Body of pancreas (tissue), 4 donors: ENCODE results near the gene SLC41A1. TPM values are rescaled to one million over a fixed set of nuclear protein-coding genes. Genes with fewer than 3 reads are reported as not detected.

Experiments used
- ATAC-seq: fragments of 150-250 bp; one replicate; pipeline ENCODE4 v1.9.1; 2016
- DNase-seq, 4 donors: peaks; one replicate each; pipeline ENCODE4 v3.0.0-alpha.2; 2019
- H3K27ac ChIP-seq, 4 donors: fragments of 200-600 bp; sonication (generic); 1 replicate in 3 of 4; 2 replicates in 1 of 4; pipeline versions ENCODE4 v1.5.1 to v1.6.1; 2016 to 2019; ENCODE audit warnings: mild to moderate bottlenecking in 1 of 4, mixed read lengths in 1 of 4, moderate library complexity in 1 of 4
- H3K27me3 ChIP-seq, 2 donors: fragments of 200-600 bp; sonication (generic); one replicate each; pipeline ENCODE4 v1.6.0; 2016; ENCODE audit warnings: mild to moderate bottlenecking in 1 of 2
- H3K36me3 ChIP-seq, 2 donors: fragments of 200-600 bp; sonication (generic); replicated peaks in 1 of 2; 2 replicates each; pipeline ENCODE4 v1.5.1; 2016; ENCODE audit warnings: low read depth in 2 of 2; ENCODE audit not compliant: insufficient read depth in 1 of 2
- H3K4me1 ChIP-seq: fragments of 200-600 bp; sonication (generic); one replicate; pipeline ENCODE4 v1.6.0; 2016
- H3K4me3 ChIP-seq, 2 donors: fragments of 200-600 bp; sonication (generic); 1 replicate in 1 of 2; 2 replicates in 1 of 2; pipeline ENCODE4 v1.5.1; 2016 to 2019
- H3K9me3 ChIP-seq, 3 donors: fragments of 200-600 bp; sonication (generic); 1 replicate in 2 of 3; 2 replicates in 1 of 3; pipeline ENCODE4 v1.5.1; 2016
- POLR2A ChIP-seq, 3 donors: fragments of 450-650 bp; IDR thresholded peaks; one replicate each; pipeline ENCODE4 v1.6.1; 2016; ENCODE audit warnings: antibody characterized with exemption in 3 of 3, mild to moderate bottlenecking in 2 of 3
- WGBS, 2 donors: methylation state at CpG; one replicate each; pipeline ENCODE4 v1.1.5; 2017; 5-methylcytosine and 5-hydroxymethylcytosine counted together
- intact Hi-C: fragments of 100-400 bp; cut with DNase I; formaldehyde crosslinking; loops from one replicate; pipeline ENCODE4 v1.15.1; 2023
- total RNA-seq, 2 donors: library from RNA; depleted of rRNA; stranded (reverse); fragments of >200 nt; gene quantifications; one replicate each; pipeline ENCODE4 v1.1.0, GENCODE V29; 2016
- TF ChIP-seq, protein P1 (sequence below), 7 experiments: fragments of 450-650 bp in 4 of 7; fragments of 200-600 bp in 3 of 7; sonication (generic) in 3 of 7; IDR thresholded peaks; one replicate each; pipeline ENCODE4 v1.5.1; 2016 to 2019; ENCODE audit warnings: antibody characterized with exemption in 7 of 7

The SLC41A1 gene
- total RNA-seq, 2 donors from 2014 or later: 36.9 to 41.8 TPM

DNA sequence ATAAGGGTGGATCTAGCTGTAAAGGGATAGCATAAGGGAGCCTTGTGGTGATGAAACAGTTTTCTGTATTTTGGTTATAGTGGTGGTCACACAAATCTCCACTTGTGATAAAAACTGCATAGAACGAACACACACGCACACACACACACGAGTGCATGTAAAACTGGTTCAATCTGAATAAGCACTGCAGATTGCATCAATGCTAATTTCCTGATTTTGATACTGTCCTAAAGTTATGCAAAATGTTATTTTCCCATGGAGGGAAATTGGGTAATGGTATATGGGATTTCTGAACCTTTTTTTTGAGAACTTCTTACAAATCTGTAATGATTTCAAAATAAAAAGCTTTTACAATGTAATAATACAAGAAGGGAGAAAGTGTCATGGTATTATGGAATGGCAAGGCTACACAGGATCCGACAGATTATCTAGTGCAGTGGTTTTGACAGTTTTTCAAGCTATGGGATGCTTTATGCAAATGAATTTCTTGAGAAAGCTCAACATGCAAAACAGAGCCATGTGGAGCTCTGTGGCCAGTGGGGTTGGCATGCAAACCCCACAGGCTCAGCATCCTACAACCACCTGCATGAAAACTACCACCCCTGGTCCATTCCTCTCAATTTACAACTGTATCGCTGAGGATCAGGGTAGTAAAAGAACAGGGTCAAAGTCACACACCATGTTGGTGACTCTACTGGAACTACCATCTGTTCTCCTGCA, 18.8 kb downstream of the SLC41A1 start:
- DNase-seq (no peak), ATAC-seq (no peak)
- no peaks in the 10 kb centered on the region for H3K27me3 ChIP-seq
- H3K4me3 ChIP-seq: no peak overlapping the region
- H3K9me3 ChIP-seq: no peaks in the 10 kb centered on the region
- TF ChIP-seq, protein P1, sequence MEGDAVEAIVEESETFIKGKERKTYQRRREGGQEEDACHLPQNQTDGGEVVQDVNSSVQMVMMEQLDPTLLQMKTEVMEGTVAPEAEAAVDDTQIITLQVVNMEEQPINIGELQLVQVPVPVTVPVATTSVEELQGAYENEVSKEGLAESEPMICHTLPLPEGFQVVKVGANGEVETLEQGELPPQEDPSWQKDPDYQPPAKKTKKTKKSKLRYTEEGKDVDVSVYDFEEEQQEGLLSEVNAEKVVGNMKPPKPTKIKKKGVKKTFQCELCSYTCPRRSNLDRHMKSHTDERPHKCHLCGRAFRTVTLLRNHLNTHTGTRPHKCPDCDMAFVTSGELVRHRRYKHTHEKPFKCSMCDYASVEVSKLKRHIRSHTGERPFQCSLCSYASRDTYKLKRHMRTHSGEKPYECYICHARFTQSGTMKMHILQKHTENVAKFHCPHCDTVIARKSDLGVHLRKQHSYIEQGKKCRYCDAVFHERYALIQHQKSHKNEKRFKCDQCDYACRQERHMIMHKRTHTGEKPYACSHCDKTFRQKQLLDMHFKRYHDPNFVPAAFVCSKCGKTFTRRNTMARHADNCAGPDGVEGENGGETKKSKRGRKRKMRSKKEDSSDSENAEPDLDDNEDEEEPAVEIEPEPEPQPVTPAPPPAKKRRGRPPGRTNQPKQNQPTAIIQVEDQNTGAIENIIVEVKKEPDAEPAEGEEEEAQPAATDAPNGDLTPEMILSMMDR (IDR thresholded peaks at IDR 0.05): no peak
- TF ChIP-seq POLR2A (IDR thresholded peaks at IDR 0.05): no peak
- peaks cover 11% of the 10 kb centered on the region for H3K4me1 ChIP-seq
- WGBS, 2 donors: 64 to 68% methylated on average over 5 of the region's 5 CpGs
- intact Hi-C loops: loop anchor here (5.0 kb wide), 1 partner anchor 183 kb away; no protein-coding TSS in a partner anchor
- no peak overlapping the region for H3K27ac ChIP-seq
- H3K36me3 ChIP-seq: peaks cover 27 to 34% of the 10 kb centered on the region in 2 donors

DNA sequence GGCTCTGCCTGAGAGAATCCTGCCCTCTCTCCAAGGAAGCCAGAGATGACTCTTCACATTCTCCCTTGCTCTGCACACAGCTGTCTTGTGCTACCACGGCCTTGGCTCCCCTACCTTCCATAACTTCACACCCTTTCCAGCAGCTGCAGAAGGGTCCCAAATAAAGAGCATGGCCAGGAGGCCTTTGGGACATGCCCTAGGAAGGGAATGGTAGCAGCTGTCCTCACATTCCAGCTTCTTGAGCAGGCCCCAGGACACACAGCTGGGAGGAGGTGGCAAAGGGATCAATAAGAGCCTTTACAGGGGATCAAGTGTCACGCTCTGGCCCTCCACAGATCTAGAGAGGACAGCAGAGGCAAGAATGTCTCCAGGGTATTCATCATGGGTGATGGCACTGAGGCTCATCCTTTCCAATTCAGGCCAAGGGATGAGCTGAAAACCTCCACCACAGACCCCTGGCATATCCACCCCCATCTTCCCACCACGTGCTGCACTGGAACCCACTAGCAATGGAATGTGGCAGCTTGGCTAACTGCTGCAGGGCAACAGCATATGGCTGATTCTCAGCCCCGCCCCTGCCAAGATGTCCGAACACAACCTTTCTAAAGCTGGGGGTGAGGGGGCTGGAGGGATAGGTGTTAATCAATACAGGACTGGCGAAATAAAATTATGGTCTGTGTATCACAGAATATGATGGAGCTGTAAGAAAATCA, 19.9 kb downstream of the SLC41A1 start:
- ATAC-seq (no peak), DNase-seq (no peak)
- WGBS, 2 donors: 49 to 51% methylated on average over 5 to 6 of the region's 6 CpGs
- Histone ChIP-seq H3K36me3 (peaks cover 21 to 32% of the 10 kb centered on the region in 2 donors), H3K4me3 (no peak overlapping the region), H3K9me3 (no peaks in the 10 kb centered on the region), H3K4me1 (peaks cover under 1% of the 10 kb centered on the region), H3K27ac (peak overlapping the region in 1 of 4 donors; percentile 2), H3K27me3 (no peaks in the 10 kb centered on the region)
- intact Hi-C loops: loop anchor here (5.0 kb wide), 1 partner anchor 184 kb away; no protein-coding TSS in a partner anchor
- TF ChIP-seq, protein P1 (IDR thresholded peaks at IDR 0.05): no peak
- no peak for TF ChIP-seq POLR2A (IDR thresholded peaks at IDR 0.05)

DNA sequence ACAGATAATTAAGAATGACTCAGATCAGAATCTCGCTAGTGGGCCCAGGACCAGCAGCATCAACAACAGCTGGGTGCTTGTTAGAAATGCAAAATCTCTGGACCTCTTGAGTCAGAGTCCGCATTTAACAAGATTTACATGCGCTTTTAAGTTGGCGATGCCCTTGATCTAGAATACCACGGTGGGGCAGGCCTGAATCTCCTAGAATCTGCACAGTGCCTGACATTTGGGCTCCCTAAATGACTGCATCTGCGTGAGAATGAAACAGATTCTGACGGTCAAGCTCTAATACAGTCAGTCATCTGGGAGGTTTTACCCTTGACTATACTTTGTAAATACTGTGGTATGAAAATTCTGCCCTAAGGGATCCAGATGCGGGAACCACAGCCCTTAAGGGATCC, 20.5 kb downstream of the SLC41A1 start:
- H3K27me3 ChIP-seq: no peaks in the 10 kb centered on the region
- H3K27ac ChIP-seq: peak overlapping the region in 1 of 4 donors; percentile 2
- H3K9me3 ChIP-seq: no peaks in the 10 kb centered on the region
- TF ChIP-seq POLR2A (IDR thresholded peaks at IDR 0.05): no peak
- TF ChIP-seq, protein P1 (IDR thresholded peaks at IDR 0.05): no peak
- no peak overlapping the region for H3K4me3 ChIP-seq
- DNase-seq (no peak), ATAC-seq (no peak)
- peaks cover 20 to 32% of the 10 kb centered on the region in 2 donors for H3K36me3 ChIP-seq
- intact Hi-C loops: loop anchor here (5.0 kb wide), 1 partner anchor 185 kb away; no protein-coding TSS in a partner anchor
- H3K4me1 ChIP-seq: no peaks in the 10 kb centered on the region
- WGBS, 2 donors: 73 to 74% methylated on average over 8 of the region's 8 CpGs

DNA sequence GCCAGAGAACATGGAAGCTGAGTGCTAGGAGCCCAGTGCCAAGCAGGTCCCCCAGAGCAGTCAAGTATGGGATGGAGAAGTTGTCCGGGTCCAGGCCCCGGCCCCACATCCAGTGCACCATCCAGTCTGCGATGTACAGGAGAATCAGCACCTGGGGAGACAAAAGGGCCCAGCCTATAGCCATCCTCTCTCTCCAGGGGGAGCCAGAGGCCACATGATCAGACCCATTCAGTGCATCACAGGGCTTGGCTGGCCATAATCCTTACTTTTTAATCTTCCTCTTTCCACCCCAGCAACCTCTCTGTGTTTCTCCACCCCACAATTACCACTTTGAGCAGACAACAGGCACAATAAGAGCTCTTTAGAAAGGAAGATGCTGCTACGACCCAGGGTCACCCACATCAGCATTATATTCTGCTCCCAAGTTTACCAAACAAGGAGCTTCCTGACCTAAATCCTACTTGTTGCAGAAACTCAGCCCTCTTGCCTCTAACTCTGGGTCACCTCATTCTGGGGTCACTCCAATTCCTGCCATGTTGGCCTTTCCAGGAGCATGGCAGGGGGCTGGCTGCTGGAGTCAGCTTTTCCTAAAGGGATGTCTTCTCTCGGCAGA, 21.3 kb downstream of the SLC41A1 start:
- peak; percentile 86 for ATAC-seq
- intact Hi-C loops: loop anchor here (5.0 kb wide), 1 partner anchor 186 kb away; no protein-coding TSS in a partner anchor

More for the DNA sequence above, 21.3 kb downstream of the SLC41A1 start:
- Histone ChIP-seq H3K4me1 (no peaks in the 10 kb centered on the region), H3K36me3 (peaks cover 13 to 27% of the 10 kb centered on the region in 2 donors), H3K27ac (no peak overlapping the region), H3K9me3 (no peaks in the 10 kb centered on the region), H3K4me3 (no peak overlapping the region), H3K27me3 (no peaks in the 10 kb centered on the region)
- 65 to 69% methylated on average over 5 of the region's 5 CpGs for WGBS, 2 donors
- peak; percentile 69 to 79 (median 76) for DNase-seq
- TF ChIP-seq, protein P1 (IDR thresholded peaks at IDR 0.05): peak; percentile 62 to 89 (median 85)
- TF ChIP-seq POLR2A (IDR thresholded peaks at IDR 0.05): no peak
